Measurements from ENCODE around the gene MACIR. TPM values are rescaled to one million over a fixed set of nuclear protein-coding genes. Genes with fewer than 3 reads are reported as not detected.

Gene MACIR
- polyA plus RNA-seq, 5 donors = 11.4 to 16.8 (median 12.3) TPM

DNA sequence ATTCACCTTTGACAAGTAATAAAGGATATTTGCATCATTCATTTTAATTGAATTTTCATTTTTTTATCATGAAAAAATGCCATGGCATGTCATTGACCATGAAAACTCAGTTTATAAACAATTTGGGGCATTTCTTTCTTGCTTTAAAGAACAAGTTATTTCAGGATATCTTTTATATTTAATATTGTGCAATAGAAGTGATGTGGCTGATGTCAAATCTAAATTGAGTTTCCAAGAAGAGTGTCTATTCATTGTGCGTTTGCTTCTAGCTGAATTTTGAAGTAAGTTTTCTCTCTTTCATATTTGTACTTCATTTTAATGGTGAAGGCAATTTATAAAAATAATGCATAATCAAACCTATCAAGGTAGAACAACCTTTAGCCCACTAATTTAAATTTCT is 30.5 kb downstream of the MACIR start:
- no peak for DNase-seq

DNA sequence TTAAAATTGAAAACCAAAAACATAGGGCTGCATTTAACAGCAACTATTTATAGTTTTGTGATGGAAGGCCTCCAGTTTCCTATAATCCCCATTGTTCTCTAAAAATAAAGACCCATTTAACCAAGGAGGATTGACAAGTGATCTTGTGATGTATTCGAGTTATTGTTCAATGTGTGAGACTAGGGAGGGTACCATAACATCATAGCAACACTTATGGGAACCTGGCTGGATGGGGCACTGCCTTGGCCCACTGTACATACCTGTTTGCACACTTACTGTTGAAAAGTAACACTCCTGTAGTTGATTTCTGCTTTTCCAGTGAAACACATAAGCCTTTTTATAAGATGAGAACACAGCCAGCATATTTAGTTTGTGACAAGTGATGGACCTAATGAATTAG is 32.3 kb downstream of the MACIR start:
- no peak for DNase-seq

DNA sequence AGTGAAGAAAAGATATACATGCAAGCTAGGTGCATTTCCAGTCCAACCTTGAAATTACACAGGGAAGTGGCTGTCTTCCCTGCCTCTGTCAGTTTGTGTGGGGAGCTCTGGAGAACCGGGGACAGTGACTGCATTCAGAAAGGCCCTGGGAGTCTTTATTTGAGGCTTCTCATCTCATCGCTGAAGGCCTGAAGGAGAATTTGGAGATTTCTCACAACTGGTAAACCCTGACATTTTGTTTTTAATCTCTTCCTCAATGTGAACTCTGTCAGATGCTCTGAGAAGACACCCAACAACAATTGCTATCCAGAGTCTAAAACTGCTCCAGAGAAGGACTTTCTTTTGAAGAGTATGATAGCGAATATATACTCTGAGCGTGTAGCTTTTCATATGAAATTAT is 33.0 kb downstream of the MACIR start:
- no peak for DNase-seq

DNA sequence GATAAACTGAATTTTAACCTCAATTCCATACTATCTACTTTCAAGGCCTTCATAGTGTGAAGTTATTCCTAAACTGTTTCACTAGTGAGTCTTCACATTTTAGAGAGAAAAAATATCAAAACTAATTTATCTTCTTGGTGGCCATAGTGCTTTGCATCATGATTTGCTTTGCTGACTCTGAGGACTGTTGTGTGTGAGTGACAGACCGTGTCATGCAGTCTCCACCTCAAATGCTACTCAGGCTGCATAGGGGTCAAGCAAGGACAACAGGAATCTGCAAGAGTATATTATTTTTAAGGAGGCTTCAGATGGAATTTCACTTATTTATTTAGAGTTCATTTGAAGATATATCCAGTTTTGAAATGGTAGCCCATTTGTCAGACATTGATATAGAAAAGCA is 34.5 kb downstream of the MACIR start:
- DNase-seq = no peak

DNA sequence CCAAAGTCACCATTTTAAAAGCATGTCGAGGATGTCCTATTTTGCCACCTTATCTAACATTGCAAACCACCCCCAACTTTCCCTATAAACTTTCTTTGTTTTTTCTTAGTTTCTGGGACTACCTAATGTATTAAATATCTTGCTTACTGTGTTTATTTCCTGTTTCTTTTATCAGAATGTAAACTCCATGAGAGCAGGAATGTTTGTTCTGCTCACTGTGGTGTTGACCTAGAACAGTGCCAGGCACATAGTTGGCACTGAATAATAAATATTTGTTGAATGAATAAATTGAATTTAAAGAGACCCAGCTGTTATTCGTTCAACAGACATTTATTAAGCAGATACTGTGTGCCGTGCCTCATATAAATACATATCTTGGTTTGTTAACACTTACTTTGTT is 35.2 kb downstream of the MACIR start:
- no peak for DNase-seq

DNA sequence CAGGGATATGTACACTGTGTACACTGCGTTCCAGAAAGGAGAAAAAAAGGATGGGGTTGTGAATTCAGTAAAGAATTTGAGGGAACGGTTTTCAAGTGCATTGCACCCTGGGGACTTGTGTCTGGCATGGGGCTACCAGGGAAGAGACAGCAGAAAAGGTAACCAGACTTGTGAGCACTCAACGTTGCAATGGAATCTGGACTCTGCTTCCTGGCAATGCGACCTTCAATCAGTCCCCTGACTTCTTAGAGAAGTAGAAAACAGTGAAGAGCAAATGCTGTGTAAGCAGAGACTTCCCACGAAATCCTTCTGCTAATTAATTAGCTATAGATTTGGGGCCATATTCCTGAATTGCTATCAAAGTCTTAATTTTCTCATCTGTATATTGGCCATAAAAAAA is 36.3 kb downstream of the MACIR start:
- DNase-seq = no peak

DNA sequence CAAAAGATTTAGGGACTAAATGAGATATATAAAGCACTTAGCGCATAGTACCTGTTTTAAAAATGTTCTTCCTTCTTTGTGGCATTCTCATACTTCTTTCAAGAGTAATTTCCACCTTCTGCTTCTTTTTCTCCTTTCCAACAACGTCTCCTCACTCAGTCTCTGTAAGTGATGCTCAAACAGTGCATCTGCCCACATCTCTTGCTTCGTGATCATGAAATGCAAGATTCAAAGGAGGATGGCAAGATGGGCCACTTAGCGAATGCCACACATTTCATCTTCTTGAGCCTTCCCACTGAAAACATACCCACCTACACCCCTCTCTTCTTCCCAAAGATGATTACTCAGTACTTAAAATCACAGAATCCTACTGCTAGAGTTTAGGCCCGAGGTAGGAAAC is 36.9 kb downstream of the MACIR start:
- no peak for DNase-seq

DNA sequence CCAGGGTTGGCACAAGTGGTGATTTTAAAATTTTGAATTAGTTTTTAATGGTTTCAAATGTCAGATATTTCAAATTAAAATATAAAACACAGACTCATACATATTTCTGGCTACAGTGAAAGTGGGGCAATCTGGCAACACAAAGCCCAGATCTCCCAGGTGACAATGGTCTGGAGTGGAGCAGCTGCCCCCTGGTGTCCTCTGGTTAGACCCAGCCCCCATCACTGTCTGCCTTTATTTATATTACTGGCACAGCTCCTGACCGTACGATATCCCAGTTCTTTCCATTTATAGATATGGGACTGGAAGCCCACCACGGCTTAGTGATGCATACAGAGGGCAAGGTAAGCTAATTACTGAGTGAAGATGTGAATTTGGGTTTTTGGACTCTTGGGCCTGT is 37.3 kb downstream of the MACIR start:
- DNase-seq = no peak

DNA sequence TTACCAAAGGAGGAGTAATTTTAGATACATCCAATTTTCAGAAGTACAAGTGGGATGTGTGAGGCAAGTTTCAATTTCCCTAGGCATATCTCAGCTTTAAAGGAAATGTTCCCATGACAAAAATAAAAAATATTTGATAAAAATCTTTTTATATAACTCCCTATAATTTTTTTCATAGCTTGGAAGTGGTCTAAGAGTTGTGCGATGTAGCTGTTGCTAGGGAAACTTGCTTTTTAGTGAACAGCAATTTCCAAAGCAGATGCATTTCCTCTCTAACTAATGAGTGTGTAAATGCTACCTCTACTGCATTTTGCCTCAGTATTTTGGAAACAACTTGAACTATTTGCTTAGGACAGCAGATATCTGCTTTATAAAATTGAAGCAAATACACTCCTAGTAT is 39.6 kb downstream of the MACIR start:
- DNase-seq = no peak

DNA sequence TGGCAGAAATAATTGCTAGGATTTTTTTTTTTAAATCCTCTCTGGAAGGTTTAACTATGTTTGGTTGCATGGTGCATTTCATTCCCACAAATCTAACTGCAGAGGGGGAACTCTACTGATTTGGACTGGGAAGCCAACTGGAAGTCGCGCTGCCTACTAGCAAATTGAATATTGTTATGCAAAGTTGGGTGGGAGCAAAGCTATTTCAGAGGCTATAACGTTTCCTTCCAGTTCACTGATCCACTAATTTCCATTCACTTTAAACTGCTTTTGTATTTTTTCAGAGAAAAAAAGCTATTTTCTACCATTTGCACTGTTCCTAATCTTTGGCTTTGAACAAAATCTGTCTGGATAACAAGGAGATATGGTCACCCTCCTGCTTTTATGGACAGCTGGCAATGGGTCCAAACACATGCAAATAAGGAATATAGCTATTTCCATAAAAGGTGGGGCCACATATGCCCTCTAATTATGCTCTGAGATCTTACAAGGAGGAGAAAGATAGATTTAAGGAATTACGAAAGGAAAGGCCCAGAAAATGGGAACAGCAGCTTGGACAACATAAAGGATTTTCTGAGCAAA is 40.1 kb downstream of the MACIR start:
- no peak for DNase-seq

DNA sequence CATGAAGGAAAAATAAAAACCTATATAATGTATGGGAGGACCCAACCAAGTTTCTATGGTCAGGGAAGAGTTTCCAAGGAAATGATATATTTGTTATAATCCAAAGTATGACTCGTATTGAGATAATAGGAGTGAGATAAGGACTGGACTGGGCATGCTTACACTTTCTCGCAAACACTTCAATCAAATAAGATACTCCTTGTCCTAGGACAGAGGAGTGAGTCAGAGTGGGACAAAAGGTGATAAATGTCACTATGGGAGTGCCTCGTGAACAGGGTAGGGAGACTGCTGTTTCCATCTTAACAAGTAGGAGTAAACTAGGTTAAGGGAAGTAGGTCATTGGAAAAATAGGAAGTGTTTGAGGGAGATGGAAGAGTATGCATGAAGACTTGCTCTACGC is 47.2 kb downstream of the MACIR start:
- DNase-seq = no peak

DNA sequence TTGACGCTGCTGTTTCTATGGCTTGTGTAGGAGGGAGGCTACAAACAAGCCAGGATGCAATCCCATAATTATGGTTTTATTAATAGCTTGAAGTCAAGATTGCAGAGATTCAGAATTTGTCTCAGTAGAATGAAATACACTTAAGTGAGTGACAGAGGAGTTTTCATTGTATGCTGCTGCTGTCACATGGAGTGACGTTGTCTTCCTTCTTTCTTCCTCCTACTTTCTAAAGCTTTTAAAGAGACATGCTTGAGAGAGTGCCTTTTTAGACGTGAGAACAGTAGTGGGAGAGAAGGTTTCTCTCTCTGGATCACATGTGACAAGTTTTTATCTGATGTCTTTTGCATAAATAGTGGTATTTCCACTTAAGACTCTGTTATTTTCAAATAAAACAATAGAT is 48.9 kb downstream of the MACIR start:
- DNase-seq = no peak

DNA sequence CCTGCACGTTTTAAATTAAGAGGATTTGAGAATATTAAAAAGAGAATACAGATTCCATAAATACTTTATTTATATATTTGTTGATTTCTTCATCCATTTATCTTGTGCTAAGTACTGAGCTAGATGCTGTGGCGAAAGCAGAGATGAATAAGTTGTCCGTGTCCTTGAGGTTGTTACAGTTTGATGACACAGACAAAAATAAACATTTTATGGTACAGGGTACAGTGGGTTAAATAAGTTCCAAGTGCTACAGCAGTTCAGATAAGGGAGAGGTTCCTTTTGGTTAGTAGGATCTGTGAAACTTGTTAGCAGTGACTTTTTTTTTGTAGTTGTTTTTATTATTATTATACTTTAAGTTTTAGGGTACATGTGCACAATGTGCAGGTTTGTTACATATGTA is 50.2 kb downstream of the MACIR start:
- DNase-seq = no peak

DNA sequence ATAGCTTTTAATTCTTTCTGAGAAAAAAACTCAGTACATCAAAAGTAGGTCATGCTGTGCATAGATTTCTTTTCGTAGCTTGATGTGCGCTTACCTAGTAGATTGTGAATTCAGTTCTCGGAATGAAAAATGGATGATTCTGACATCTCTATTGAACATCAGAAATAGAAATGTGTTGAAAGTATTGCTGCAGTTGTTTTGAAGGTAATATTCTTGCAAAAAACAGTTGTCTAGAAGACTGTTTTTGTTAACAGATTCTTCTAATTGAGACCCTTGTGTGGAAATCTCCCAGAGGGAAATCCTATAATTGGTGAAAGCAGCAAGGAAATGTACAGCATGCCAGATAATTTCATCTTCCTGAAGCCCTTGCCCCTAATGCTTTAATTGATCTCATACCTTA is 54.5 kb downstream of the MACIR start:
- DNase-seq = no peak

DNA sequence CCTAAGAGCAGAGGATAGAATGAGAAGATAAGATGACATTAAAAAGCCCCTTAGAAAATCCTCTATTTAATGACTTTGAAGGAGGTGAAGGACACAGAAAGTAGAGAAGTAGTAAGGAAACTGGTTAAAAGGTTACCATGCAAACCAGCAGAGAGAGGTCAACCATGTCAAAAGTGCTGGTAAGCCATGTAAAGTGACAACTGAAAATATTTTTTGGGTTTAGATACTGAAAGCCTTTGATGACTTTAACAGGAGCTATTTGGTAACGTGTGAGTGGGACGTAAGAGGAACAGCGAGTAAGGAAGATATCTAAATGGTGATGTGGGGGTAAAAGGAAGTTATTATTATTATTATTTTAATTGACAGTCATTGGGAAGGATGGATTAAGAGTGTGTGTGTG is 56.9 kb downstream of the MACIR start:
- no peak for DNase-seq

DNA sequence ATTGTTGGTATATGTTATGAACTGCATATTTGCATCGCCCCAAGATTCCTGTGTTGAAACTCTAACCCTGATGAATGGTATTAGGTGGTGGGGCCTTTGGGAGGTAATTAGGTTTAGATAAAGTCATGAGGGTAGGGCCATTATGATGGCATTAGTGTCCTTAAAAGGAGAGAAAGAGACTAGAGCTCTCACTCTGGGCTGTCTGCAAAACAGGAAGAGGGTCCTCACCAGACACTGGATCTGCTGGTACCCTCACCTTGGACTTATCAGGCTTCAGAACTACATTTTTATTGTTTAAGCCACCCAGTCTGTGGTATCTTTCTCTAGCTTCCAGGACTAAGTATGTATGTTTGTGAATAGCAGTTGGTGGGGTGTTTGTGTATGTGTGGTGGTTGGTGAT is 68.9 kb downstream of the MACIR start:
- DNase-seq = no peak

DNA sequence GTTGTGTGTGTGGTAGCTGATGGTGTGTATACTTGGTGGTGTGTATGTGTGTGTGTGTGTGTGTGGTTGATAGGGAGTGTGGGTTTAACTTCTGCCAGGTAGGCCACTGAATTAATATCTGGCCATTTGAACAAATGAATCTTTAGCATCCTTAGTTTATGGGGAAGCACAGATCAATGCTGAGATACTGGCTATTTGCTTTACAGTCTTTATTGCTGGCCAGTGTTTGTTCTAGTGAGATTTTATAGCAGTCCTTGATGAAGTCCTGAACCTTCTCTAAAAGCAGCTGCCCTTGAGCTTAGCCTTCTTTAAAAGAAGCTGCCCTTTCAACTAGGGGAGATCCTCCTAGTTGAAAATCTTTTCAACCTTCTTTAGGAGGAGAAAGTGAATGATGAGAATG is 69.3 kb downstream of the MACIR start:
- no peak for DNase-seq

Other genes starting within 250 kb of the MACIR start
- 10 to 100 TPM; 10.2 to 14.9 (median 11.7) TPM for gene GIN1, start 138.6 kb upstream of the MACIR start, polyA plus RNA-seq (ENCODE audit: insufficient read depth in 1 of 5, insufficient read length in 5 of 5, low replicate concordance in 1 of 5)
- 100 to 1,000 TPM in 2 of 5 donors, 10 to 100 TPM in 3; 56.9 to 123 (median 98.2) TPM for gene PPIP5K2, start 138.5 kb upstream of the MACIR start, polyA plus RNA-seq (ENCODE audit: insufficient read depth in 1 of 5, insufficient read length in 5 of 5, low replicate concordance in 1 of 5)

Data from right lung (tissue), 5 donors.